SK-N-SH (cell line): ENCODE results near the gene EXOC6B. TPM values are rescaled to one million over a fixed set of nuclear protein-coding genes. Genes with fewer than 3 reads are reported as not detected.

ENCODE experiments used
- CTCF ChIA-PET: fragments of 300-600, 350-600 bp; formaldehyde crosslinking; extraction: SDS; loops from one replicate; lab custom pipeline; 2021; lab: Yijun Ruan, JAX
- POLR2A ChIA-PET: fragments of 350-600 bp; sonication (Branson Sonifier 250); formaldehyde crosslinking; extraction: SDS; loops from one replicate; lab custom pipeline; 2020; ENCODE audit warnings: antibody characterized with exemption, inconsistent platforms; lab: Yijun Ruan, JAX
- DNase-seq: peaks from one replicate; pipeline ENCODE4 v3.0.0; 2012
- H2AFZ ChIP-seq: fragments of 200-600 bp; sonication (generic); 2 replicates; pipeline ENCODE4 v1.8.1; 2016; ENCODE audit warnings: antibody characterized with exemption, mild to moderate bottlenecking, low read depth
- H3F3A ChIP-seq: fragments of 200-600 bp; sonication (generic); replicated peaks from 2 replicates; pipeline ENCODE3; 2016; ENCODE audit warnings: antibody characterized with exemption, mild to moderate bottlenecking; ENCODE audit not compliant: insufficient read depth
- H3K27ac ChIP-seq, 2 experiments: fragments of 200-500 bp in 1 of 2; fragments of 200-600 bp in 1 of 2; sonication (Bioruptor generic) in 1 of 2; sonication (generic), shearing (Covaris generic) in 1 of 2; 2 replicates each; pipeline versions ENCODE4 v1.5.1 to v1.6.1; 2014 to 2016; ENCODE audit warnings: low read depth in 2 of 2, inconsistent platforms in 1 of 2, low read length in 1 of 2, mild to moderate bottlenecking in 1 of 2, mixed read lengths in 1 of 2
- H3K27me3 ChIP-seq: fragments of 200-600 bp; sonication (generic), shearing (Covaris generic); 2 replicates; pipeline ENCODE4 v1.6.1; 2016; ENCODE audit warnings: mixed run types; ENCODE audit not compliant: insufficient read depth
- H3K36me3 ChIP-seq, 2 experiments: fragments of 200-500 bp in 1 of 2; fragments of 200-600 bp in 1 of 2; sonication (Bioruptor generic) in 1 of 2; sonication (generic) in 1 of 2; replicated peaks in 1 of 2; 2 replicates each; pipeline versions ENCODE3 to v1.5.1; 2014 to 2016; ENCODE audit warnings: low read length in 1 of 2, mild to moderate bottlenecking in 1 of 2; ENCODE audit not compliant: insufficient read depth in 2 of 2, control insufficient read depth in 1 of 2
- H3K4me1 ChIP-seq, 2 experiments: fragments of 200-500 bp in 1 of 2; fragments of 200-600 bp in 1 of 2; sonication (Bioruptor generic) in 1 of 2; sonication (generic), shearing (Covaris generic) in 1 of 2; 2 replicates each; pipeline versions ENCODE4 v1.5.1 to v1.6.1; 2014 to 2016; ENCODE audit warnings: low read depth in 1 of 2, low read length in 1 of 2, mixed run types in 1 of 2; ENCODE audit not compliant: insufficient read depth in 2 of 2, control insufficient read depth in 1 of 2
- H3K4me2 ChIP-seq: fragments of 200-600 bp; sonication (generic), shearing (Covaris generic); 2 replicates; pipeline ENCODE4 v1.6.1; 2017; ENCODE audit warnings: mixed run types
- H3K4me3 ChIP-seq, 2 experiments: fragments of 200-500 bp in 1 of 2; fragments of 200-600 bp in 1 of 2; sonication (Bioruptor generic) in 1 of 2; sonication (generic), shearing (Covaris generic) in 1 of 2; 2 replicates each; pipeline versions ENCODE4 v1.5.1 to v1.8.1; 2014 to 2016; ENCODE audit warnings: low read depth in 2 of 2, inconsistent platforms in 1 of 2, low read length in 1 of 2, mild to moderate bottlenecking in 1 of 2, mixed read lengths in 1 of 2, moderate library complexity in 1 of 2
- H3K79me2 ChIP-seq: fragments of 200-600 bp; sonication (generic); 2 replicates; pipeline ENCODE4 v1.8.1; 2017; ENCODE audit warnings: mild to moderate bottlenecking; ENCODE audit not compliant: insufficient read depth
- H3K9ac ChIP-seq: fragments of 200-600 bp; sonication (generic); 2 replicates; pipeline ENCODE4 v1.6.1; 2017; ENCODE audit warnings: mixed run types
- H3K9me2 ChIP-seq: fragments of 200-600 bp; sonication (generic); 2 replicates; pipeline ENCODE4 v1.6.1; 2017; ENCODE audit warnings: mixed run types
- H3K9me3 ChIP-seq: fragments of 200-600 bp; sonication (generic); 2 replicates; pipeline ENCODE4 v1.6.1; 2017; ENCODE audit warnings: mixed run types, mild to moderate bottlenecking, moderate library complexity
- H4K20me1 ChIP-seq: fragments of 200-600 bp; sonication (generic); 2 replicates; pipeline ENCODE4 v1.6.1; 2017; ENCODE audit warnings: mild to moderate bottlenecking, mixed run types; ENCODE audit not compliant: insufficient read depth
- CHD2 ChIP-seq: fragments of 150-350 bp; IDR thresholded peaks from 2 replicates; pipeline ENCODE4 v1.6.1; 2018; ENCODE audit warnings: low read length; ENCODE audit not compliant: partially characterized antibody
- FOSL2 ChIP-seq: IDR thresholded peaks from 2 replicates; pipeline ENCODE4 v1.4.0; 2012; ENCODE audit warnings: low read depth, mild to moderate bottlenecking, moderate library complexity, borderline replicate concordance
- FOXM1 ChIP-seq: IDR thresholded peaks from 2 replicates; pipeline ENCODE4 v1.4.0; 2012; ENCODE audit warnings: low read depth, mild to moderate bottlenecking
- GATA2 ChIP-seq: sonication (generic); formaldehyde crosslinking; IDR thresholded peaks from 2 replicates; pipeline ENCODE4 v1.5.0; 2020; ENCODE audit warnings: mild to moderate bottlenecking, missing genetic modification reagents
- MXI1 ChIP-seq: IDR thresholded peaks from 2 replicates; pipeline ENCODE4 v1.6.1; 2012; ENCODE audit warnings: mild to moderate bottlenecking, low read depth, low read length, improper control_type of control experiment
- POLR2AphosphoS5 ChIP-seq: IDR thresholded peaks from 2 replicates; pipeline ENCODE4 v1.6.1; 2012; ENCODE audit warnings: low read depth, low read length
- RCOR1 ChIP-seq: fragments of 150-350 bp; IDR thresholded peaks from 2 replicates; pipeline ENCODE4 v1.6.1; 2017; ENCODE audit warnings: antibody characterized with exemption, low read length
- RFX5 ChIP-seq: IDR thresholded peaks from 2 replicates; pipeline ENCODE4 v1.6.1; 2012; ENCODE audit warnings: mild to moderate bottlenecking, improper control_type of control experiment, low read length
- RXRA ChIP-seq: IDR thresholded peaks from 2 replicates; pipeline ENCODE4 v1.4.0; 2012; ENCODE audit warnings: low read depth, mild to moderate bottlenecking, borderline replicate concordance
- SMC3 ChIP-seq: IDR thresholded peaks from 2 replicates; pipeline ENCODE4 v1.6.1; 2012; ENCODE audit warnings: low read depth, low read length, improper control_type of control experiment
- TAF1 ChIP-seq: IDR thresholded peaks from 2 replicates; pipeline ENCODE4 v1.6.1; 2012; ENCODE audit warnings: low read depth, mild to moderate bottlenecking, low read length, moderate library complexity, borderline replicate concordance
- TCF12 ChIP-seq: IDR thresholded peaks from 2 replicates; pipeline ENCODE4 v1.4.0; 2012
- TEAD4 ChIP-seq: IDR thresholded peaks from 2 replicates; pipeline ENCODE4 v1.4.0; 2012; ENCODE audit warnings: mild to moderate bottlenecking, borderline replicate concordance; ENCODE audit not compliant: insufficient read depth
- YY1 ChIP-seq: IDR thresholded peaks from 2 replicates; pipeline ENCODE4 v1.4.0; 2012; ENCODE audit warnings: low read depth, mild to moderate bottlenecking
- WGBS: methylation state at CpG from one replicate; pipeline ENCODE4 v1.1.6; 2017; ENCODE audit warnings: low lambda C conversion rate; 5-methylcytosine and 5-hydroxymethylcytosine counted together
- polyA plus RNA-seq, 3 experiments: library from polyadenylated mRNA; depleted of rRNA; stranded (reverse); fragments of >200 nt; gene quantifications; 2 replicates each; pipeline ENCODE4 v1.2.3, GENCODE V29; 2012
- TF ChIP-seq, protein P1 (sequence below): IDR thresholded peaks from 2 replicates; pipeline ENCODE4 v1.4.0; 2012; ENCODE audit warnings: low read depth
- TF ChIP-seq, protein P2 (sequence below): IDR thresholded peaks from 2 replicates; pipeline ENCODE4 v1.6.1; 2012; ENCODE audit warnings: mild to moderate bottlenecking, low read depth, low read length, moderate library complexity
- TF ChIP-seq, protein P3 (sequence below): fragments of 150-350 bp; IDR thresholded peaks from 2 replicates; pipeline ENCODE4 v1.6.1; 2017; ENCODE audit warnings: antibody characterized with exemption, low read length, low read depth, borderline replicate concordance
- TF ChIP-seq, protein P4 (sequence below): IDR thresholded peaks from 2 replicates; pipeline ENCODE4 v1.4.0; 2012; ENCODE audit warnings: low read depth, borderline replicate concordance

Gene EXOC6B
- polyA plus RNA-seq, 1 of the 3 experiments (the other 2 are of a cell fraction), result 7.4 TPM

DNA sequence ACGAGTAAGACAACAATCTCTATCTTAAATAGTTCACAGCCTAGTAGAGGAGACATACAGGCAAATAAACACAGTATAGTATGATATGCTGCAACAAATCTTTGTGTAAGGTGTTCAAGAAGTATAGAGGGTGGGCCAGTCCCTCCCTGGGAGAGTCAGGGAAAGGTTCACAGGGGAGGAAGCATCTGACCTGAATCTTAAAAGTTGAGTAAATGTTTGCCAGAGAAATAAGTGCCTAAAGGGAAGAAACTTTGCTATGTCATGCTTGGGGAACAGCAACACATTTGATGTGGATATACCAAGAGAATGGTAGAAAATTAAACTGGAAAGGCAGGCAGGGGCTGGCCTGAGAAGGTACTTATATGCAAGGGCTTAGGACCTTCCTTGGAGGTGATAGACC is 552.4 kb downstream of the EXOC6B start:
- H3K79me2 ChIP-seq, result no peaks in the 10 kb centered on the region
- H4K20me1 ChIP-seq, result no peaks in the 10 kb centered on the region
- H3K4me3 ChIP-seq, result no peak overlapping the region
- no peaks in the 10 kb centered on the region for H3K27me3 ChIP-seq
- DNase-seq, result no peak
- H3K4me1 ChIP-seq, result peaks cover 10 to 33% of the 10 kb centered on the region in 2 experiments; a peak in 3 of 4 replicates
- H3K9me2 ChIP-seq, result no peaks in the 10 kb centered on the region
- H3K9ac ChIP-seq, result no peak overlapping the region
- H3F3A ChIP-seq, result no peaks in the 10 kb centered on the region
- no peaks in the 10 kb centered on the region for H3K36me3 ChIP-seq
- WGBS, result 20% methylated on average over 1 of the region's 1 CpG
- POLR2A ChIA-PET, result no interaction called here
- no peak overlapping the region for H2AFZ ChIP-seq
- no peaks in the 10 kb centered on the region for H3K9me3 ChIP-seq
- no peak for TF ChIP-seq GATA2
- TF ChIP-seq FOXM1, result no peak
- TF ChIP-seq, protein P1, sequence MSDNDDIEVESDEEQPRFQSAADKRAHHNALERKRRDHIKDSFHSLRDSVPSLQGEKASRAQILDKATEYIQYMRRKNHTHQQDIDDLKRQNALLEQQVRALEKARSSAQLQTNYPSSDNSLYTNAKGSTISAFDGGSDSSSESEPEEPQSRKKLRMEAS, result no peak
- no peak for TF ChIP-seq TCF12
- TF ChIP-seq, all 33 proteins: peak for 0
- no peak overlapping the region for H3K27ac ChIP-seq
- CTCF ChIA-PET, result no interaction called here
- no peak overlapping the region for H3K4me2 ChIP-seq

DNA sequence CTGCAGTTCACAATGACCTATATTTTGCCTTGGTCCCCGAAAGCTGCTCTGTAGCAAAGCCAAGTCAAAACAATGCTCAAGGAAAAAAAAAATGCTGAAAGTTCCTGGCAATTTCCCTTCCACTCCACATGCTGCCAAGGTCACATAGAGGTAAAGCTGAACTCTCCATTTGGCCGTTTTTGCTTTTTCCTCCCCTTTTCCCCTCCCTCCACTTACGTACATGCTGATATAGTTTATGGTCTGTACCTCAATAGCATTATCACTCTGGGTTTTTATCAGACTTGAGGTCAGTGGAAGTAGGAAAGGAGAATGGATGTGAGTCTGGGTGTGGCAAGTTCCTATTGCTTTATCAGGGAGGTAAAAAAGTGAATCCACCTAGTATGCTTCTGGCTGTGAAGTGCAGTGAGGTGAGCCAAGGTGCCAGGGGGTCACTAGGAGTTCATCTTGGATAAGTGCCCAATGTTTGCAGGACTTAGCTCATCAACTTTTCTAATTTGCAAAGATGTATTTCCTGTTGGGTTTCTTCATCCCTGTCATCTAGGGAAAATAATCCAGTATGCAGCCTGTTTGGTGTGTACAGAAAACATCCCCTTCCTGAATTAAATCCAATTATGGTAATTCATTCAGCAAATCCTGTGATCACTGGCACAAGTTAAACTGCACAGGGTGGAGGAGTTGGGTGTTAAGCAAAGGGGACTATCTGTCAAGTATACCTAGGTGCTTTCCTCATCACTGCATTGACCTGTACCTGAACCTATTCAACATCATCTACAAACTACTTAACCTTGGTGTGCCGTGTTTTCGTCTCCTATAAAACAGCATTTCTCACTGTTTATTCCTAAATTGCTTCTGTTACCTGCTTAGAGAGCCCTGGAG is 553.8 kb downstream of the EXOC6B start:
- H3K27me3 ChIP-seq, result no peaks in the 10 kb centered on the region
- H3K79me2 ChIP-seq, result no peaks in the 10 kb centered on the region
- CTCF ChIA-PET, result no interaction called here
- DNase-seq, result no peak
- H3K4me1 ChIP-seq, result peaks cover 10 to 20% of the 10 kb centered on the region in 2 experiments; a peak in 3 of 4 replicates
- no peak overlapping the region for H3K4me3 ChIP-seq
- H3K4me2 ChIP-seq, result no peak overlapping the region
- no peaks in the 10 kb centered on the region for H3K9me2 ChIP-seq
- H3K9ac ChIP-seq, result no peak overlapping the region
- no peaks in the 10 kb centered on the region for H4K20me1 ChIP-seq
- no peak overlapping the region for H2AFZ ChIP-seq
- no peaks in the 10 kb centered on the region for H3F3A ChIP-seq
- H3K27ac ChIP-seq, result no peak overlapping the region; a peak in 1 of 4 replicates
- H3K36me3 ChIP-seq, result no peaks in the 10 kb centered on the region
- H3K9me3 ChIP-seq, result no peaks in the 10 kb centered on the region
- 62% methylated on average over 5 of the region's 5 CpGs for WGBS
- POLR2A ChIA-PET, result no interaction called here
- TF ChIP-seq, protein P2, sequence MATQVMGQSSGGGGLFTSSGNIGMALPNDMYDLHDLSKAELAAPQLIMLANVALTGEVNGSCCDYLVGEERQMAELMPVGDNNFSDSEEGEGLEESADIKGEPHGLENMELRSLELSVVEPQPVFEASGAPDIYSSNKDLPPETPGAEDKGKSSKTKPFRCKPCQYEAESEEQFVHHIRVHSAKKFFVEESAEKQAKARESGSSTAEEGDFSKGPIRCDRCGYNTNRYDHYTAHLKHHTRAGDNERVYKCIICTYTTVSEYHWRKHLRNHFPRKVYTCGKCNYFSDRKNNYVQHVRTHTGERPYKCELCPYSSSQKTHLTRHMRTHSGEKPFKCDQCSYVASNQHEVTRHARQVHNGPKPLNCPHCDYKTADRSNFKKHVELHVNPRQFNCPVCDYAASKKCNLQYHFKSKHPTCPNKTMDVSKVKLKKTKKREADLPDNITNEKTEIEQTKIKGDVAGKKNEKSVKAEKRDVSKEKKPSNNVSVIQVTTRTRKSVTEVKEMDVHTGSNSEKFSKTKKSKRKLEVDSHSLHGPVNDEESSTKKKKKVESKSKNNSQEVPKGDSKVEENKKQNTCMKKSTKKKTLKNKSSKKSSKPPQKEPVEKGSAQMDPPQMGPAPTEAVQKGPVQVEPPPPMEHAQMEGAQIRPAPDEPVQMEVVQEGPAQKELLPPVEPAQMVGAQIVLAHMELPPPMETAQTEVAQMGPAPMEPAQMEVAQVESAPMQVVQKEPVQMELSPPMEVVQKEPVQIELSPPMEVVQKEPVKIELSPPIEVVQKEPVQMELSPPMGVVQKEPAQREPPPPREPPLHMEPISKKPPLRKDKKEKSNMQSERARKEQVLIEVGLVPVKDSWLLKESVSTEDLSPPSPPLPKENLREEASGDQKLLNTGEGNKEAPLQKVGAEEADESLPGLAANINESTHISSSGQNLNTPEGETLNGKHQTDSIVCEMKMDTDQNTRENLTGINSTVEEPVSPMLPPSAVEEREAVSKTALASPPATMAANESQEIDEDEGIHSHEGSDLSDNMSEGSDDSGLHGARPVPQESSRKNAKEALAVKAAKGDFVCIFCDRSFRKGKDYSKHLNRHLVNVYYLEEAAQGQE, result no peak
- TF ChIP-seq, protein P1, result no peak
- TF ChIP-seq FOSL2 (no peak), MXI1 (no peak), SMC3 (no peak), FOXM1 (no peak), CHD2 (no peak), RCOR1 (no peak), TCF12 (no peak), TEAD4 (no peak), RXRA (no peak), TAF1 (no peak), YY1 (no peak), RFX5 (no peak), POLR2AphosphoS5 (no peak)
- TF ChIP-seq, protein P3, sequence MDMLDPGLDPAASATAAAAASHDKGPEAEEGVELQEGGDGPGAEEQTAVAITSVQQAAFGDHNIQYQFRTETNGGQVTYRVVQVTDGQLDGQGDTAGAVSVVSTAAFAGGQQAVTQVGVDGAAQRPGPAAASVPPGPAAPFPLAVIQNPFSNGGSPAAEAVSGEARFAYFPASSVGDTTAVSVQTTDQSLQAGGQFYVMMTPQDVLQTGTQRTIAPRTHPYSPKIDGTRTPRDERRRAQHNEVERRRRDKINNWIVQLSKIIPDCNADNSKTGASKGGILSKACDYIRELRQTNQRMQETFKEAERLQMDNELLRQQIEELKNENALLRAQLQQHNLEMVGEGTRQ, result no peak
- TF ChIP-seq, protein P4, sequence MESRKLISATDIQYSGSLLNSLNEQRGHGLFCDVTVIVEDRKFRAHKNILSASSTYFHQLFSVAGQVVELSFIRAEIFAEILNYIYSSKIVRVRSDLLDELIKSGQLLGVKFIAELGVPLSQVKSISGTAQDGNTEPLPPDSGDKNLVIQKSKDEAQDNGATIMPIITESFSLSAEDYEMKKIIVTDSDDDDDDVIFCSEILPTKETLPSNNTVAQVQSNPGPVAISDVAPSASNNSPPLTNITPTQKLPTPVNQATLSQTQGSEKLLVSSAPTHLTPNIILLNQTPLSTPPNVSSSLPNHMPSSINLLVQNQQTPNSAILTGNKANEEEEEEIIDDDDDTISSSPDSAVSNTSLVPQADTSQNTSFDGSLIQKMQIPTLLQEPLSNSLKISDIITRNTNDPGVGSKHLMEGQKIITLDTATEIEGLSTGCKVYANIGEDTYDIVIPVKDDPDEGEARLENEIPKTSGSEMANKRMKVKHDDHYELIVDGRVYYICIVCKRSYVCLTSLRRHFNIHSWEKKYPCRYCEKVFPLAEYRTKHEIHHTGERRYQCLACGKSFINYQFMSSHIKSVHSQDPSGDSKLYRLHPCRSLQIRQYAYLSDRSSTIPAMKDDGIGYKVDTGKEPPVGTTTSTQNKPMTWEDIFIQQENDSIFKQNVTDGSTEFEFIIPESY, result no peak
